HL-60/S4 (cell line): ENCODE data around the gene SLC39A10.
"Not testable (repeated sequence)": the region's sequence is repeated elsewhere in the genome, so short reads cannot be mapped to it uniquely, and the experiment has no call there.

ENCODE experiments used
- in situ Hi-C: fragments of 300-500 bp; cut with MboI; formaldehyde crosslinking; loops from 2 replicates; pipeline ENCODE4 v1.14.3; 2022; ENCODE audit warnings: low sequenced_read_pairs

The SLC39A10 gene

DNA sequence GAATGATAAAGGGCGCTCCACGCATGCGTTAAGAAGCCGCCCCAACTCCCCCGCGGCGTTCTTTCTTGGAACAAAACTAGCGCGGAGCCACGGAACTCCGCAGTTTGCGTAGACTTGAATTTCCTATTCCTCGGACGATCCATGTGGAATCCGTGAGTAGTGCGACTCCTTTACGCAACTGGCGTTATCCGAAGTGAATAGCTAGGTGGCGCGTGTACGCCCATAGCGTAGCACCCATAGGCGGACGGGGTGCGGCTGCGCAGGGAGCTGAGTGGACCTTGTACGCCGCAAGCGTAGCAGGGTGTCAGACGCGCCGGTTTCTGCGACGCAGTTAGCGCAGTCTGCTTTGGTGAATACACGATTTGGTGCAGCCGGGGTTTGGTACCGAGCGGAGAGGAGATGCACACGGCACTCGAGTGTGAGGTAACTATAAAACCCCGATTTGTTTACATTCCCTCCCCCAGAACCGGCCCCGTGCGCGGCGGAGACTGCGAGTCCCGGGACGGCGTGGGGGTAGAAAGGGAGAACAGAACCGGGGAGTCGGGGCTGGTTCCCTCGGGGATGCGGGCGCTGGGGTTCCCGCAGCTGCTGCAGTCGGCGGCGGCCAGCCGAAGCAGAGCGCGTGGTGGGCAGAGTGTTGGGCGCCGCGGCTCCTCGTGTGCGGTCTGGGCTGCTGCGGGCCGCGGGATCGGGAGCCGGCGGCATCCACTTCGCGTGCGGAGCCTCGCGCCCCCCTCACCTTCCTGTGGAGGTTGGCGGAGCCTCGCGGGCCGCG is at the start of gene SLC39A10:
Gene SLC39A10, plus strand, starts transcription at position 368 of the 775 bp plus-strand sequence. CDS start 22,817 bp downstream, outside the sequence.
- in situ Hi-C loops: no loop called here

GRCh38 chr2:195608768-195609454 is 48.1 kb upstream of the SLC39A10 start:
- in situ Hi-C loops: no loop called here

DNA sequence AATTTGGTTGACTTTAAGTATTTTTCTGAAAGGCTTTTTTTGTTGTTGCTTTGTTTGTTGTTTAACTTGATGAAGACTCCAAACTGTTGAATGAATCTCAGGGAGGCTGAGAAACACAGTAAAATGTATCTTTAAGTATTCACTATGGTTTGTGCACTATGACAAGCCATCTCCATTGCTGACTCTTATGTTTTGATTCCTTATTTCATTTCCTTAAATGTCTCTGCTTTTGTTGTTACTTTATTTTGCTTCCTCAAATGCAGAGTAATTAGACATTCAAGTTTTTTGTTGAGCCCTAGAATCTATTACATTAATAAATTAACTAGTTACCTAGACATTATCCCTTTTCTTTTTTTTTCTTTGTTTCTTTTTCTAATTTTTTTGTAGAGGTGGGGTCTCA is 46.3 kb upstream of the SLC39A10 start:
- in situ Hi-C loops: no loop called here

GRCh38 chr2:195612611-195613495 is 44.2 kb upstream of the SLC39A10 start:
- in situ Hi-C loops: no loop called here

GRCh38 chr2:195613922-195614321 is 43.1 kb upstream of the SLC39A10 start:
- in situ Hi-C loops: no loop called here

DNA sequence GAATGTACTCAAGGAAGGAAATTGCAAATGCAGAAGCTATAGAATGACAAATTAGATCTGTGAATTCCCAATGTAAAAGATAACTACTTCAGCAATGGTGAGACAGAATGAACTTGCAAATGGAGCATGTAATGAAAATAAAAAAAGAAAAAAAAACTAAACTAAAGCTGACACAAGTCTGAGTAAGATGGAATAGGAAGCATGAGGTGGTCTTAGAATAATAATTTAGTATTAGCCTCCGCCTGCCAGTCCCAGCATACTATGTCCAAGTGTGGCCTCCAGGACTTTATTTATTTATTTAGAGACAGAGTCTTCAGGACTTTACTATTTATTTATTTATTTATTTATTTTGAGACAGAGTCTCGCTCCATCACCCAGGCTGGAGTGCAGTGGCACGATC is 37.4 kb upstream of the SLC39A10 start:
- in situ Hi-C loops: no loop called here

DNA sequence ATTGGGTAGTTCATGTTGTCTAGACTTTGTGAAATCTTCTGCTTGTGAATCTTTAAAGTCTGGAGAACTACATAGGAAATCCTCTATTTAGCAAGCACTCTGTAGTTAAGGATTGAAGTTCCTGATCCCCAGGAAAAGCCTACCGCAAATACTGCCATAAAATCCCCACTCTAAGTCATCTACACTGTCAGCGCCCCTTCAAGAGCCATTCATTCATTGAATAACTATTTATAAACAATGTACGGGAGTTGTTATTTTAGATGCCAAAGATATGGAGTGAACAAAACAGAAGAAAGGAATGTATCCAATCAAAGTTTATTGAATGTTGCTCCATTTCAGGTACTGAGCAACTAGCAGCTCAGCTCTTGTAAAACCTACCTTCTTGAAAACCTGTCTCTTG is 36.5 kb upstream of the SLC39A10 start:
- in situ Hi-C loops: no loop called here

- in situ Hi-C loops: no loop called here
These were observed 34.1 kb upstream of the SLC39A10 start for GRCh38 chr2:195622966-195623365.

DNA sequence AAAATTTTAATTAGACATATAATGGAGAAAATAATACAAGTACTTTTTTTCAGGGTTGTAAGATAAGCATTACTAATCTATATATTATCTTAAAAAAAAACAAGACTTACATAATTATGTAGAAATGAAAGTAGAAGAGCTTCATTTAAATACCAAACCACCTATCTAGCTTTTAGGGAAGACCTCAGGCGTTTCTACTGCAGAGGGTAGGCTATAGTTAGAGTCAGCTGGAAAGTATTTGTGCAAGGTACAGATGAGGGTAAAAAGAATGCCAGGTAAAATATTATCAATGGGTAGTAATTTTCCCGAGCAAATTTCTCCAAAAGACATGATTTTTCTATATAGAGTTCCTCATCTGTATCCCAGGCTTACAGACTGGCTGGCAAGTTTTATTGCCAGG is 30.5 kb upstream of the SLC39A10 start:
- in situ Hi-C loops: no loop called here

DNA sequence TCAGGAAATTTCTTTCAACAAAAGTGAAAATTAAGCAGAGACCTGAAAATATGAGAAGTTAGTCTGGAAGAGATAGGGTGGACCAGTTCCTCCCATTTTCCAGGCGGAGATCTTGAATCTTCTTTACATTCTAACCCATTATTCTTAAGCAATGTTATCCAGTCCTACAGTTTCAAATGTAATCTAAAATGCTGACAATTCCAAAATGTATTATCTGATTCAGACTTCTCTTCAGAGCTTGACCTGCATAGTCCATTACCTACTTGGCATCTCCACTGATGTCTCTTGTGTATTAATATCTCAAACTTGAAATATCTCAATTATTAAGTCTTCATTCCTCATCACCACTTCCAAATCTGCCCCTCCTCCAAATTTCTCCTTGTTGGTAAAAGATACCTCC is 28.4 kb upstream of the SLC39A10 start:
- in situ Hi-C loops: no loop called here

GRCh38 chr2:195632856-195633572 is 24.0 kb upstream of the SLC39A10 start:
- in situ Hi-C loops: no loop called here

GRCh38 chr2:195633573-195633870 is 23.5 kb upstream of the SLC39A10 start:
- in situ Hi-C loops: no loop called here

- in situ Hi-C loops: no loop called here
These were observed 23.1 kb upstream of the SLC39A10 start for GRCh38 chr2:195633974-195634373.

DNA sequence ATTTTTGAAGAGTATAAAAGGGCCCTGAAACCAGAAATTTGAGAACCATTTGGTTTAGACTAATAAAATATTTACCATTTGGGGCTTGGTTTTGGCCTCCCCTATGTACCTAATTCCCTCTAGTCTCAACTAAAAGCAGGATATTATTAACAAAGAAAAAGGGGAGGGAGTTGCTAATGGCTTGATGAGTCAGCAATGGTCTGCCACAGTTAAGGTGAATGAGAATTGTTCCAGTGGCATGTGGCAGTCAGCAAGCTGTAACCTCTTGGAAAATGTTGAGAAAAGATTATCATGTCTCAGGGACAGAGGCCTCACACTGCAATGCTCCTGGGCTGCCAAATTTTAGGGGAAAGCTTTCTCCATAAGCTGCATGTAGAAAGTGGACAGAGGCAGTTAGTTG is 20.1 kb upstream of the SLC39A10 start:
- in situ Hi-C loops: no loop called here

DNA sequence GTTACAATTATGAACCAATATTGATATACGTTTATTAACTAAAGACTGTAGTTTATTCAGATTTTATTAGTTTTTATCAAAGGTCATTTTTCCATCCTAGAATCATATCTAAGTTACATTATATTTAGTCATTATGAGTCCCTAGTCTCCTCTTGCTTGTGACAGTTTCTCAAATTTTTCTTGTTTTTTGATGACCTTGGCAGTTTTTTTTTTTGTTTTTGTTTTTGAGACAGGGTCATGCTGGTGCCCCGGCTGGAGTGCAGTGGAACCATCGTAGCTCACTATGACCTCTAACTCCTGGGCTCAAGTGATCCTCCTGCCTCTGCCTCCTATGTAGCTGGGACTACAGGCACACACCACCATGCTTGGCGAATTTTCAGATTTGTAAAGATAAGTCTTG is 18.3 kb upstream of the SLC39A10 start:
- in situ Hi-C loops: no loop called here

- in situ Hi-C loops: no loop called here
These were observed 17.7 kb upstream of the SLC39A10 start for GRCh38 chr2:195639238-195639858.

- in situ Hi-C loops: no loop called here
These were observed 17.1 kb upstream of the SLC39A10 start for GRCh38 chr2:195639959-195640358.

DNA sequence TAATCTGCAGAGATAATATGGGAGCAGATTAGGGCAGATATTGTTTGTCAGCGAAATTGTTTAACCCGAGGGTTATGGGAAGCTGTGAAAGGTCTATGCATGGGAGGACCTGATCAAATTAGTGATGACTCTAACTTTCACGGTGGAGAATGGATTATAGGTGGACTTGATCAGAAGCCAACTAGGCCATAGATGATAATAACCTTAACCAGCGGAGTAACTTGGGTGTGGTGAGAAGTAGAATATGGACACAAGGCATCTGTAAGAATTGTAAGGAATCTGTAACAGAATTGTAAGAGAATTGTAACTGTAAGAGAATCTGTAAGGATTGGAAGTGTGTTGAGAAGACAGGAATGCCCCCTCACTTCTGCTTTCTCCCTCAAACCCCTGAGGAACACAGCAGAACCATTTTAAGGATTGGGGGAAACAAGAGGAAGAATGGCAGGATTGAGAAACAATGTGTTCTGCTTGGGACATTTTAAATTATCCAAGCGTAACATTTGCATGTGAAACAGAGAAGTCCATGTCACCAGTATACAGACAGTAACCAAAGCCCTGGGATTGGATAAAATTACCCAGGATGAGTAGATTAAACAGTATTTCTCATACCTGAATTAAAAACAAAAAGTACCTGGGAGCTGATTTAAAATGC is 14.9 kb upstream of the SLC39A10 start:
- in situ Hi-C loops: no loop called here

DNA sequence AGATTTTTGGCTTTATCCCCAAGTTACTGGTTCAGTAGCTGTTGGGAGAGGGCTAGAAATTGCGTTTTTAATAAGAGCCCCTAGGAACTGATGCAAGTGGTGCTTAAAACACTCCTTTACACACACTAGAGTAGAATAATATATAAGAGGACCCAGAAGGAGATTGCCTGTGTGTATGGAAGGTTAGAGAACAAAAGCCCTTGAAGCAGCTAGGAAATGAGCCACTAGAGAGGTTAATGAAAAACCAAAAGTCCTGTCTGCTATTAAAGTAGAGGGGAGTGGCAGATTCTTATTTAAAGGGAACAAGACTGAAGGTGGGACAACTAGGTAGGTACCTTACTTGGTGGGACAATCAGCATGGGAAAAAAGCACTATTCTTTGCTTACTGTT is 14.4 kb upstream of the SLC39A10 start:
- in situ Hi-C loops: no loop called here

- in situ Hi-C loops: not testable (repeated sequence)
These were observed 12.3 kb upstream of the SLC39A10 start for GRCh38 chr2:195644708-195645107.
